CD8-positive, alpha-beta memory T cell (primary cell): Measurements from ENCODE around the gene TAL2. TPM values are rescaled to one million over a fixed set of nuclear protein-coding genes. Genes with fewer than 3 reads are reported as not detected.

Source experiments
- CTCF ChIA-PET: fragments of 350-600 bp; sonication (Branson Sonifier 250); formaldehyde crosslinking; loops from one replicate; lab custom pipeline; 2021; ENCODE audit warnings: antibody characterized with exemption; lab: Charles Lee
- POLR2A ChIA-PET: fragments of 350-600 bp; sonication (Branson Sonifier 250); formaldehyde crosslinking; loops from one replicate; lab custom pipeline; 2021; ENCODE audit warnings: antibody characterized with exemption; lab: Charles Lee
- DNase-seq, 5 donors: peaks; one replicate each; pipeline versions ENCODE4 v3.0.0 to v3.0.0-alpha.2; 2020 to 2022; ENCODE audit warnings: mixed read lengths in 1 of 5
- H3K27ac ChIP-seq: one replicate; pipeline ENCODE4 v1.7.0; 2013; ENCODE audit warnings: low read depth, mild to moderate bottlenecking, low read length, moderate library complexity
- H3K27me3 ChIP-seq: 2 replicates; pipeline ENCODE4 v1.7.0; 2013; ENCODE audit warnings: low read length, mild to moderate bottlenecking; ENCODE audit not compliant: insufficient read depth, poor library complexity, severe bottlenecking
- H3K36me3 ChIP-seq: 2 replicates; pipeline ENCODE4 v1.7.0; 2013; ENCODE audit warnings: mild to moderate bottlenecking, low read length, moderate library complexity; ENCODE audit not compliant: insufficient read depth
- H3K4me1 ChIP-seq: 2 replicates; pipeline ENCODE4 v1.7.0; 2013; ENCODE audit warnings: mild to moderate bottlenecking, low read length, moderate library complexity; ENCODE audit not compliant: insufficient read depth
- H3K4me3 ChIP-seq: 2 replicates; pipeline ENCODE4 v1.7.0; 2013; ENCODE audit warnings: mild to moderate bottlenecking, low read length
- H3K9me3 ChIP-seq: 2 replicates; pipeline ENCODE4 v1.7.0; 2013; ENCODE audit warnings: mild to moderate bottlenecking, low read length
- H3K27ac Mint-ChIP-seq, 8 donors: one replicate each; pipeline ENCODE4 v1.8.0; 2020 to 2021; ENCODE audit warnings: mixed read lengths in 8 of 8, mild to moderate bottlenecking in 6 of 8, inconsistent platforms in 3 of 8, moderate library complexity in 3 of 8
- H3K27me3 Mint-ChIP-seq, 2 donors: one replicate each; pipeline ENCODE4 v1.8.0; 2020 to 2021; ENCODE audit warnings: mixed read lengths in 2 of 2, mild to moderate bottlenecking in 1 of 2, moderate library complexity in 1 of 2
- H3K36me3 Mint-ChIP-seq, 3 donors: one replicate each; pipeline ENCODE4 v1.8.0; 2020 to 2021; ENCODE audit warnings: mixed read lengths in 3 of 3, inconsistent platforms in 1 of 3, mild to moderate bottlenecking in 1 of 3
- H3K4me1 Mint-ChIP-seq, 3 donors: one replicate each; pipeline ENCODE4 v1.8.0; 2020 to 2021; ENCODE audit warnings: mixed read lengths in 3 of 3, inconsistent platforms in 1 of 3, mild to moderate bottlenecking in 1 of 3
- H3K4me3 Mint-ChIP-seq, 7 donors: one replicate each; pipeline ENCODE4 v1.8.0; 2020 to 2021; ENCODE audit warnings: mixed read lengths in 7 of 7, mild to moderate bottlenecking in 6 of 7, moderate library complexity in 4 of 7, inconsistent platforms in 2 of 7
- H3K9me3 Mint-ChIP-seq, 5 donors: one replicate each; pipeline ENCODE4 v1.8.0; 2020 to 2022; ENCODE audit warnings: mixed read lengths in 5 of 5, mild to moderate bottlenecking in 3 of 5, moderate library complexity in 2 of 5, inconsistent platforms in 1 of 5
- polyA plus RNA-seq: library from polyadenylated mRNA; unstranded; fragments of 300-500 nt; fragmentation: Illumina TruSeq; gene quantifications from one replicate; pipeline ENCODE4 v1.2.3, GENCODE V29; 2021
- total RNA-seq, 2 experiments: library from RNA; stranded (reverse); gene quantifications; one replicate each; pipeline ENCODE4 v1.2.3, GENCODE V29; 2021

Gene TAL2
- total RNA-seq, result under 1 TPM in 1 of 2 experiments, not detected in 1; 0.51 TPM
- polyA plus RNA-seq, result not detected

DNA sequence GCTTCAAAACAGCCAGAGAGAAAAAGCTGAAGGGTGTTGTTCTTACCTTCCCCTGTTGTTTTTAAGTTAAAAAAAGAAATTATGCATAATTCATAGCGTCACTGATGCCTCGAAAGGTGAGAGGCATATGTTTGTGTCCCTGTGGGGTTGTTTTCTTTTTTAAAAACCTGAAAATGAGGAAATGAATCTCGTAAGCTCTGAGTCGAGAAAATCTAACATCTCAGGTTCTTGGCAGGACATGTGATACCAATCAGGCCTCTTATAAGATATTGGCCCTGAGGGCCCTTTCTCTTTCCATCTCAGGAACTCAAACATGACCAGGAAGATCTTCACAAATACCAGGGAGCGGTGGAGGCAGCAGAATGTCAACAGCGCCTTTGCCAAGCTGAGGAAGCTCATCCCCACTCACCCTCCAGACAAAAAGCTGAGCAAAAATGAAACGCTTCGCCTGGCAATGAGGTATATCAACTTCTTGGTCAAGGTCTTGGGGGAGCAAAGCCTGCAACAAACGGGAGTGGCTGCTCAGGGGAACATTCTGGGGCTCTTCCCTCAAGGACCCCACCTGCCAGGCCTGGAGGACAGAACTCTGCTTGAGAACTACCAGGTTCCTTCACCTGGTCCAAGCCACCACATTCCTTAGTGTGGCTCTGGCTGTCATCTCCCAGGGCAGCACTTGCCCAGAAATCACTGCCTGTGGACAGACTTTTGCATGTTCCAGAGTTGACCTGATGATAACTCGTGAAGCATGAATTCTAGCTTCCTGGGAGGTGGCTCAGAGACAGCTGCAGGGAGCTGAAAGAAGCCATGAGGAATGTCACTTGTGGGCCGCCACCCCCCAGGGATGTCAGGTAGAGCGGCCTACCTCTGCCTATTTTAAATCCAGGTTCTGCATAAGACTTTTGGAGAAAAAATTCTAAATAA, at the start of gene TAL2:
Gene TAL2, plus strand, starts transcription at position 274 of the 921 bp plus-strand sequence. Its CDS starts 40 bp downstream, at position 314.
- no peaks in the 10 kb centered on the region for H3K4me1 Mint-ChIP-seq
- Histone ChIP-seq H3K4me1 (no peaks in the 10 kb centered on the region), H3K9me3 (no peaks in the 10 kb centered on the region), H3K27ac (no peak within 1 kb of the TSS), H3K27me3 (peaks cover under 1% of the 10 kb centered on the region), H3K36me3 (no peaks in the 10 kb centered on the region), H3K4me3 (no peak within 1 kb of the TSS)
- DNase-seq, result no peak
- CTCF ChIA-PET, result no interaction called here
- H3K27me3 Mint-ChIP-seq, result peaks cover 20 to 33% of the 10 kb centered on the region in 2 donors
- no peak within 1 kb of the TSS for H3K27ac Mint-ChIP-seq
- POLR2A ChIA-PET, result no interaction called here
- peaks cover 0 to 7% (median 0%) of the 10 kb centered on the region in 3 donors for H3K36me3 Mint-ChIP-seq
- no peaks in the 10 kb centered on the region for H3K9me3 Mint-ChIP-seq
- H3K4me3 Mint-ChIP-seq, result no peak within 1 kb of the TSS

- no peaks in the 10 kb centered on the region for H3K4me1 Mint-ChIP-seq
- POLR2A ChIA-PET, result no interaction called here
- H3K9me3 Mint-ChIP-seq, result no peaks in the 10 kb centered on the region
- no peaks in the 10 kb centered on the region for H3K36me3 ChIP-seq
- H3K36me3 Mint-ChIP-seq, result peaks cover 0 to 36% (median 6%) of the 10 kb centered on the region in 3 donors
- no peak overlapping the region for H3K4me3 ChIP-seq
- CTCF ChIA-PET, result no interaction called here
- DNase-seq, result no peak
- no peak overlapping the region for H3K27ac Mint-ChIP-seq
- no peaks in the 10 kb centered on the region for H3K27me3 Mint-ChIP-seq
- H3K4me1 ChIP-seq, result no peaks in the 10 kb centered on the region
- H3K4me3 Mint-ChIP-seq, result no peak overlapping the region
- H3K27ac ChIP-seq, result no peak overlapping the region
- no peaks in the 10 kb centered on the region for H3K9me3 ChIP-seq
- no peaks in the 10 kb centered on the region for H3K27me3 ChIP-seq
Measured at GRCh38 chr9:105621001-105621400, 41.3 kb upstream of the TAL2 start.

DNA sequence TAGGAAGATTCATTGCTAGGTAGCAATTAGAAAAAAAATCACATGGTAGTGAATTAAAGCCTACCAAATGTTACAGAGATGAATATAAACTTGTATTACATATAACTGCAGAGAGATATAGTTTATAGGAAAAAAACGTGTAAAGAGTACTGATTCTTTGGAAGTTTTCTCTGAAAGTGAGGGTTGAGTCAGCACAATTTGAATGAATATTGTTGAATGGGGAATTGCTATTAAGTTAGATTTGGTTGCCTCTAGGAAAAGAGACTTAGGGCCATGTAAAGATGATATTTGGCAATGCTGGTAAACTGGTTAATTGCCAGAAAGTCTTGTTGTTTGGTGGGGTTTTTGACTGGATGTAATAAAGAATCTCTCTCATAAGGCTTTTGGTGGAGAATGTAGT, 37.2 kb upstream of the TAL2 start:
- H3K9me3 Mint-ChIP-seq, result peaks cover 0 to 3% (median 0%) of the 10 kb centered on the region in 5 donors
- ChIA-PET CTCF (interaction anchor here (0.7 kb wide), 1 partner anchor 414 kb away, joined by 4 read pairs; no protein-coding TSS in a partner anchor), POLR2A (no interaction called here)
- no peaks in the 10 kb centered on the region for H3K4me1 ChIP-seq
- no peak overlapping the region for H3K4me3 ChIP-seq
- no peak overlapping the region for H3K4me3 Mint-ChIP-seq
- peaks cover 10 to 48% (median 24%) of the 10 kb centered on the region in 3 donors for H3K36me3 Mint-ChIP-seq
- H3K27ac Mint-ChIP-seq, result no peak overlapping the region
- DNase-seq, result no peak
- H3K27me3 ChIP-seq, result no peaks in the 10 kb centered on the region
- H3K36me3 ChIP-seq, result no peaks in the 10 kb centered on the region
- no peaks in the 10 kb centered on the region for H3K9me3 ChIP-seq
- no peaks in the 10 kb centered on the region for H3K4me1 Mint-ChIP-seq
- H3K27ac ChIP-seq, result no peak overlapping the region
- no peaks in the 10 kb centered on the region for H3K27me3 Mint-ChIP-seq

GRCh38 chr9:105632807-105633206, 29.4 kb upstream of the TAL2 start:
- Histone ChIP-seq H3K36me3 (no peaks in the 10 kb centered on the region), H3K27ac (no peak overlapping the region), H3K27me3 (no peaks in the 10 kb centered on the region), H3K4me3 (no peak overlapping the region), H3K4me1 (no peaks in the 10 kb centered on the region), H3K9me3 (no peaks in the 10 kb centered on the region)
- H3K4me1 Mint-ChIP-seq, result no peaks in the 10 kb centered on the region
- no peak overlapping the region for H3K27ac Mint-ChIP-seq
- peaks cover 23 to 33% (median 27%) of the 10 kb centered on the region in 3 donors for H3K36me3 Mint-ChIP-seq
- H3K27me3 Mint-ChIP-seq, result no peaks in the 10 kb centered on the region
- CTCF ChIA-PET, result no interaction called here
- no peak overlapping the region for H3K4me3 Mint-ChIP-seq
- peaks cover 0 to 3% (median 0%) of the 10 kb centered on the region in 5 donors for H3K9me3 Mint-ChIP-seq
- no peak for DNase-seq
- POLR2A ChIA-PET, result no interaction called here

DNA sequence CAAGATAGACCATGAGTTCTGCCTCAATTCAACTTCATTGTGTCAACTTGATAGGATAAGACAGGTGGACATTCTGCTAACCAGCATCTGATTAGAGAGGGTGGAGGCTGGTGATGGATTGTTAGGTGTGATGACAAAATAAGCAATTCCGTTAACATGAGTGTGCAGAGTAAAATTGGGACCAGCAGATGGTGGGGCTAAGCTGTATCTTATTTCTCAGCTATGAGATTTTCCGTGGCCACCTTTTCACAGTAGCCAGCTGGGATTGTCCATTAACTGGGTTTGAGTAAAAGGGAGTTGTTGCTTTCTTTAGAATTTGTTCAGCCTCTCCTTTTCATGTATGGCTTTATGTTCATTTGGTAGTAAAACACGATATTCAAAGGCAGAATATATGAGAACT, 28.8 kb upstream of the TAL2 start:
- Mint-ChIP-seq H3K4me1 (no peaks in the 10 kb centered on the region), H3K27me3 (no peaks in the 10 kb centered on the region), H3K27ac (no peak overlapping the region), H3K4me3 (no peak overlapping the region), H3K36me3 (peaks cover 23 to 34% (median 26%) of the 10 kb centered on the region in 3 donors), H3K9me3 (peaks cover 0 to 3% (median 0%) of the 10 kb centered on the region in 5 donors)
- no peak overlapping the region for H3K27ac ChIP-seq
- no peaks in the 10 kb centered on the region for H3K36me3 ChIP-seq
- CTCF ChIA-PET, result interaction anchor here (0.6 kb wide), 1 partner anchor 217 kb away, joined by 4 read pairs; no protein-coding TSS in a partner anchor
- no peaks in the 10 kb centered on the region for H3K4me1 ChIP-seq
- POLR2A ChIA-PET, result interaction anchor here (0.6 kb wide), 1 partner anchor 26 kb away, joined by 3 read pairs; no protein-coding TSS in a partner anchor
- H3K27me3 ChIP-seq, result no peaks in the 10 kb centered on the region
- H3K9me3 ChIP-seq, result no peaks in the 10 kb centered on the region
- H3K4me3 ChIP-seq, result no peak overlapping the region
- DNase-seq, result no peak

GRCh38 chr9:105636331-105636730, 25.9 kb upstream of the TAL2 start:
- Mint-ChIP-seq H3K27ac (no peak overlapping the region), H3K4me3 (no peak overlapping the region), H3K27me3 (no peaks in the 10 kb centered on the region), H3K9me3 (no peaks in the 10 kb centered on the region), H3K36me3 (peaks cover 4 to 42% (median 30%) of the 10 kb centered on the region in 3 donors), H3K4me1 (no peaks in the 10 kb centered on the region)
- H3K36me3 ChIP-seq, result no peaks in the 10 kb centered on the region
- no peaks in the 10 kb centered on the region for H3K27me3 ChIP-seq
- H3K4me1 ChIP-seq, result no peaks in the 10 kb centered on the region
- ChIA-PET CTCF (no interaction called here), POLR2A (no interaction called here)
- H3K9me3 ChIP-seq, result no peaks in the 10 kb centered on the region
- no peak for DNase-seq
- no peak overlapping the region for H3K4me3 ChIP-seq
- no peak overlapping the region for H3K27ac ChIP-seq

GRCh38 chr9:105637787-105638395, 24.4 kb upstream of the TAL2 start:
- Histone ChIP-seq H3K36me3 (no peaks in the 10 kb centered on the region), H3K9me3 (no peaks in the 10 kb centered on the region), H3K4me3 (no peak overlapping the region), H3K27me3 (no peaks in the 10 kb centered on the region), H3K27ac (no peak overlapping the region), H3K4me1 (no peaks in the 10 kb centered on the region)
- Mint-ChIP-seq H3K36me3 (peaks cover 11 to 45% (median 31%) of the 10 kb centered on the region in 3 donors), H3K9me3 (no peaks in the 10 kb centered on the region), H3K4me3 (no peak overlapping the region), H3K27ac (no peak overlapping the region), H3K4me1 (no peaks in the 10 kb centered on the region), H3K27me3 (no peaks in the 10 kb centered on the region)
- CTCF ChIA-PET, result interaction anchor here (1.2 kb wide), 1 partner anchor 10 kb away, joined by 4 read pairs; no protein-coding TSS in a partner anchor
- POLR2A ChIA-PET, result no interaction called here
- no peak for DNase-seq

- H3K36me3 Mint-ChIP-seq, result peaks cover 13 to 36% (median 26%) of the 10 kb centered on the region in 3 donors
- ChIA-PET POLR2A (no interaction called here), CTCF (no interaction called here)
- Histone ChIP-seq H3K9me3 (no peaks in the 10 kb centered on the region), H3K4me1 (no peaks in the 10 kb centered on the region), H3K36me3 (no peaks in the 10 kb centered on the region), H3K27me3 (no peaks in the 10 kb centered on the region), H3K4me3 (no peak overlapping the region), H3K27ac (no peak overlapping the region)
- H3K4me3 Mint-ChIP-seq, result no peak overlapping the region
- H3K27me3 Mint-ChIP-seq, result no peaks in the 10 kb centered on the region
- H3K4me1 Mint-ChIP-seq, result no peaks in the 10 kb centered on the region
- DNase-seq, result no peak
- H3K9me3 Mint-ChIP-seq, result no peaks in the 10 kb centered on the region
- no peak overlapping the region for H3K27ac Mint-ChIP-seq
Measured at GRCh38 chr9:105639936-105640335, 22.3 kb upstream of the TAL2 start.
